Peyer's patch (tissue), 4 donors: ENCODE results near the gene AMBRA1.

Source experiments
- CTCF ChIP-seq, 6 experiments: fragments of 450-650 bp in 4 of 6; fragments of 200-600 bp in 2 of 6; sonication (generic) in 1 of 6; IDR thresholded peaks; one replicate each; pipeline ENCODE4 v1.5.1; 2017 to 2019; ENCODE audit warnings: antibody characterized with exemption in 6 of 6, mild to moderate bottlenecking in 3 of 6, moderate library complexity in 1 of 6
- POLR2A ChIP-seq, 2 donors: fragments of 450-650 bp; IDR thresholded peaks; one replicate each; pipeline ENCODE4 v1.5.1; 2017; ENCODE audit warnings: antibody characterized with exemption in 2 of 2, mild to moderate bottlenecking in 2 of 2, moderate library complexity in 2 of 2

GRCh38 chr11:46601129-46601528 is 7.3 kb upstream of the AMBRA1 start:
- no peak for TF ChIP-seq CTCF (IDR thresholded peaks at IDR 0.05)
- TF ChIP-seq POLR2A (IDR thresholded peaks at IDR 0.05), result no peak
